Measurements from ENCODE around the gene GRPEL1.

DNA sequence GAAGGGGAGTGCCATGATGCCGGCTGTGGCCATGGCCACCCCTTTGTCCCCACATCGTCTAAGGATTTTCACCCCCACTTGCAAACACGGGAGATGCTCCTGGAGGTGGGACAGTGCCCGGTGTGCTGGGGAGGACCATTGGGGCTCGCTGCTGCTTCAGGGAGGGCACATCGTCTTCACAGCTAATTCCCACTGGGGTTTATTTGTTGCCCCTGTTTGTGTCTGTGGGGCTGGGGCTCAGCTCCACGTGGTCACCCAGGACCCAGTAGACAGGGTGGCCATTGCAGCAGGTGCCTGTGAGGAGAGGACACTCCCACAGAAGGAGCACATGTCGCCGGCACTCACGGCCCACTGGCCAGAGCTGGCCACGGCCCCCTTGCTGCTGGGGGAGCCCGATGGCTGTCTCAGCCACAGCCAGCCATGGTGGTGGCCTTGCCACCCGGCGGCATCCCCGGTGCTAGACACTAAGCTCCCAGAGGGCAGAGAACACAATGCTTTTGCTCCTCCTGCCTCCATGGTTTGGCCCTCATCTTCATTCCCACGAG, 27.8 kb upstream of the GRPEL1 start:
- TF ChIP-seq CTCF (IDR thresholded peaks at IDR 0.05; ENCODE audit: low read depth, low read length) (no peak), EZH2phosphoT487 (IDR thresholded peaks at IDR 0.05; ENCODE audit: low read depth) (no peak)
